AG09309 (cell line): ENCODE data around the gene GCAT.

ENCODE experiments used
- DNase-seq: peaks from one replicate; pipeline ENCODE4 v3.0.0-alpha.2; 2010; ENCODE audit warnings: low read depth
- H3K4me3 ChIP-seq: 2 replicates; pipeline ENCODE4 v1.5.1; 2011; ENCODE audit warnings: mild to moderate bottlenecking, low read depth, low read length, moderate library complexity; ENCODE audit not compliant: control insufficient read depth
- CTCF ChIP-seq: IDR thresholded peaks from 2 replicates; pipeline ENCODE4 v1.5.1; 2011; ENCODE audit warnings: mild to moderate bottlenecking, low read depth, low read length, inconsistent platforms; ENCODE audit not compliant: insufficient read depth, control insufficient read depth; ENCODE audit errors: missing control alignments

The GCAT gene

GRCh38 chr22:37807410-37808293 is at the start of gene GCAT:
Gene GCAT, plus strand, starts transcription at chr22:37807934. Its CDS starts 34 bp downstream, at chr22:37807968.
- H3K4me3 ChIP-seq: peak within 1 kb of the TSS; percentile 76
- TF ChIP-seq CTCF: no peak
- peak; percentile 74 for DNase-seq

- no peak for TF ChIP-seq CTCF
- DNase-seq: no peak
- no peak overlapping the region for H3K4me3 ChIP-seq
Measured at GRCh38 chr22:37758694-37759093, 49.0 kb upstream of the GCAT start.

GRCh38 chr22:37759281-37759680 is 48.5 kb upstream of the GCAT start:
- DNase-seq: no peak
- no peak overlapping the region for H3K4me3 ChIP-seq
- no peak for TF ChIP-seq CTCF

- DNase-seq: no peak
- H3K4me3 ChIP-seq: no peak overlapping the region
- no peak for TF ChIP-seq CTCF
Measured at GRCh38 chr22:37760152-37760551, 47.6 kb upstream of the GCAT start.

GRCh38 chr22:37762389-37762836 is 45.3 kb upstream of the GCAT start:
- TF ChIP-seq CTCF: no peak
- H3K4me3 ChIP-seq: no peak overlapping the region
- no peak for DNase-seq

- TF ChIP-seq CTCF: no peak
- H3K4me3 ChIP-seq: no peak overlapping the region
- DNase-seq: no peak
Measured at GRCh38 chr22:37763012-37763411, 44.7 kb upstream of the GCAT start.
